HG03139 (cell line): Measurements from ENCODE around the gene GNB1L.
"Not testable (repeated sequence)": the region's sequence is repeated elsewhere in the genome, so short reads cannot be mapped to it uniquely, and the experiment has no call there.

Experiments
- ATAC-seq: cut with Tn5 transposase; IDR thresholded peaks from one replicate; pipeline ENCODE4 v1.9.1; 2021; ENCODE audit not compliant: unreplicated experiment

GNB1L gene

GRCh38 chr22:19784384-19785175, 70.1 kb downstream of the GNB1L start:
- no peak for ATAC-seq

- no peak for ATAC-seq
These were observed 70.9 kb downstream of the GNB1L start for GRCh38 chr22:19783586-19784383.

- ATAC-seq, result no peak
These were observed 72.1 kb downstream of the GNB1L start for GRCh38 chr22:19782533-19782932.

GRCh38 chr22:19779685-19780268, 74.9 kb downstream of the GNB1L start:
- no peak for ATAC-seq

GRCh38 chr22:19779011-19779421, 75.7 kb downstream of the GNB1L start:
- no peak for ATAC-seq

- ATAC-seq, result not testable (repeated sequence)
These were observed 77.5 kb downstream of the GNB1L start for GRCh38 chr22:19777192-19777591.

- ATAC-seq, result no peak
These were observed 78.1 kb downstream of the GNB1L start for GRCh38 chr22:19776433-19777031.

- no peak for ATAC-seq
These were observed 79.0 kb downstream of the GNB1L start for GRCh38 chr22:19775496-19776325.

GRCh38 chr22:19774628-19775027, 80.0 kb downstream of the GNB1L start:
- no peak for ATAC-seq

GRCh38 chr22:19773470-19774040, 81.1 kb downstream of the GNB1L start:
- no peak for ATAC-seq

GRCh38 chr22:19772673-19773469, 81.8 kb downstream of the GNB1L start:
- ATAC-seq, result peak; percentile 63

- no peak for ATAC-seq
These were observed 82.3 kb downstream of the GNB1L start for GRCh38 chr22:19772422-19772672.

GRCh38 chr22:19770349-19771220, 84.1 kb downstream of the GNB1L start:
- no peak for ATAC-seq

- no peak for ATAC-seq
These were observed 85.3 kb downstream of the GNB1L start for GRCh38 chr22:19769393-19769715.

- ATAC-seq, result no peak
These were observed 87.0 kb downstream of the GNB1L start for GRCh38 chr22:19767427-19768341.

- ATAC-seq, result no peak
These were observed 87.9 kb downstream of the GNB1L start for GRCh38 chr22:19766511-19767426.

GRCh38 chr22:19766240-19766510, 88.5 kb downstream of the GNB1L start:
- ATAC-seq, result no peak
